Measurements from ENCODE around the gene NPM1.

NPM1 gene

GRCh38 chr5:171428809-171429542 lies 41.3 kb downstream of the NPM1 start:
- no peak for DNase-seq

GRCh38 chr5:171429543-171429910 lies 41.9 kb downstream of the NPM1 start:
- DNase-seq: no peak

GRCh38 chr5:171431251-171431777 lies 43.7 kb downstream of the NPM1 start:
- no peak for DNase-seq

- DNase-seq: no peak
These were observed 44.4 kb downstream of the NPM1 start for GRCh38 chr5:171432076-171432475.

- no peak for DNase-seq
These were observed 45.1 kb downstream of the NPM1 start for GRCh38 chr5:171432583-171433351.

- no peak for DNase-seq
These were observed 45.7 kb downstream of the NPM1 start for GRCh38 chr5:171433352-171433698.

GRCh38 chr5:171433982-171434676 lies 46.5 kb downstream of the NPM1 start:
- no peak for DNase-seq

- DNase-seq: no peak
These were observed 47.2 kb downstream of the NPM1 start for GRCh38 chr5:171434874-171435273.

- DNase-seq: no peak
These were observed 48.3 kb downstream of the NPM1 start for GRCh38 chr5:171435908-171436307.

GRCh38 chr5:171436804-171437285 lies 49.2 kb downstream of the NPM1 start:
- DNase-seq: peak in 1 of 2 experiments; percentile 9

GRCh38 chr5:171437286-171437821 lies 49.7 kb downstream of the NPM1 start:
- DNase-seq: no peak

- no peak for DNase-seq
These were observed 51.1 kb downstream of the NPM1 start for GRCh38 chr5:171438738-171439137.

GRCh38 chr5:171441246-171441791 lies 53.7 kb downstream of the NPM1 start:
- no peak for DNase-seq

GRCh38 chr5:171442287-171443042 lies 54.8 kb downstream of the NPM1 start:
- no peak for DNase-seq

- no peak for DNase-seq
These were observed 56.9 kb downstream of the NPM1 start for GRCh38 chr5:171444582-171444981.

- no peak for DNase-seq
These were observed 58.2 kb downstream of the NPM1 start for GRCh38 chr5:171445644-171446516.

GRCh38 chr5:171447226-171447625 lies 59.6 kb downstream of the NPM1 start:
- no peak for DNase-seq

GRCh38 chr5:171449426-171449825 lies 61.8 kb downstream of the NPM1 start:
- no peak for DNase-seq

GRCh38 chr5:171450423-171451331 lies 63.0 kb downstream of the NPM1 start:
- DNase-seq: no peak

GRCh38 chr5:171451421-171451820 lies 63.8 kb downstream of the NPM1 start:
- no peak for DNase-seq

Measured in SHP77 (cell line).